ENCODE data around the gene MZT2B. TPM values are rescaled to one million over a fixed set of nuclear protein-coding genes. Genes with fewer than 3 reads are reported as not detected.
"Not testable (repeated sequence)": the region's sequence is repeated elsewhere in the genome, so short reads cannot be mapped to it uniquely, and the experiment has no call there.

The MZT2B gene
- total RNA-seq, 2 donors from 2014 or later, result 179 to 231 TPM

DNA sequence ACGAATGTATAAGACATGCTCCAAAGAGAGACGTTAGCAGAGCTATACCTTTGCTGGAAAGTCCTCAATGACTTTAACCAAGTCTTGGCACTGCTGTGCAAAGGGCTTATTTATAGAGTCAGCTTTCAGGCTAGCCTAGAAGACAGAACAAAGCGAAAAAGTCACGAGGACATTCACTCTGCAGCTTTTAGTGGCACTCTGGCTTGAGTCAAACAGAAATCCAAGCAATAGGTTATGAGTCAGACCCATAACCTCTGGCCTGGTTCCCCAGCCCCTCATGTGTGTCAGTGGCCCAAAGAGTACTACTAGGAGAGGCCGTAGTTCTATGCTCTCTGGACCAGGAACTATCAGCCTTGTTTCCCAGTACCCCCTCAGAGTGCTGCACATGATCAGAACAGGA lies 7.2 kb upstream of the MZT2B start:
- Mint-ChIP-seq H3K4me3 (peak overlapping the region; percentile 44), H3K27ac (peak overlapping the region in 1 of 2 donors; percentile 73), H3K36me3 (peaks cover 12% of the 10 kb centered on the region), H3K4me1 (ENCODE audit: low read depth in 2 of 2) (peaks cover 17 to 22% of the 10 kb centered on the region in 2 donors)
- H3K9me3 Mint-ChIP-seq; H3K27me3 Mint-ChIP-seq; DNase-seq (ENCODE audit: low spot score): not testable (repeated sequence)
- ATAC-seq, result peak; percentile 71 to 84

DNA sequence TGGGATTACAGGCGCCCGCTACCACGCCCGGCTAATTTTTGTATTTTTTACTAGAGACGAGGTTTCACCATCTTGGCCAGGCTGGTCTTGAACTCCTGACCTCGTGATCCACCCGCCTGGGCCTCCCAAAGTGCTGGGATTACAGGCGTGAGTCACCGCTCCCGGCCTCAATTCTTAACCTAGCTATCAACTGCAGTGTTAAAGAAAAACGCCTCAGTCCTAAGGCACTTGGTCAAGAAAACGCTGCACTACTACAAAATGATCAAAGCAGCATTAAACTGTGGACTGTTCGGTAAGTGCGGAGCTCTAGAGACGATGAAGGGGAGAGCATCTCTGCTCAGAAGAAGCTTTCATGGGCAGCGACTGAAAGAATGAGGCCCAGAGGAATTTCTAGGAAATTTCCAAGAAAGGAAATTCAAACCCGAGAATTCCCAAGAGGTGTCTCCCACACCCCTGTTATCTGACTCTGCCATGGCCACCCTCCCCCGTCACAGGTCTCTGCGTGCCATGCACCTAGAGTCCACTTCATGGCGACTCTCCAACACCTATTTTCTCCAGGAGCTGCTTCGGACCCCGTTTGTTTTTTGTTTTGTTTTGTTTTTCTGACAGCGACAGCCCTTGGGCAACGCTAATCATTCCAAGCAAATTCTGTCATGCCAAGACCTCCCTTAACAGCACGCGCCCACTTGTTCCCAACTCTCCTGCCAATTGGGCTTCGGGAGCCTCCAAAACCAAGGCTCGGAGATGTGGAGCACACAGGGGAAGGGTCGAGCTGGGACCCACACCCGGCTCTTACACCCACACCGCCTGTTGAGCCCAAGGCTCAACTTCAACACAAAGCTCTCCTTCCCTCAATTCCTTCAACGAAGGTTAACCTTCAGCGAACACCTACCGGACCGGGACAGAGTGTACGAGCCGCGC lies 1.4 kb upstream of the MZT2B start:
- Mint-ChIP-seq H3K4me3 (peak overlapping the region; percentile 95), H3K27ac (peak overlapping the region; percentile 82 to 86), H3K4me1 (ENCODE audit: low read depth in 2 of 2) (peaks cover 16% of the 10 kb centered on the region in 2 donors)
- H3K9me3 Mint-ChIP-seq; H3K36me3 Mint-ChIP-seq; H3K27me3 Mint-ChIP-seq; ATAC-seq; DNase-seq (ENCODE audit: low spot score): not testable (repeated sequence)

DNA sequence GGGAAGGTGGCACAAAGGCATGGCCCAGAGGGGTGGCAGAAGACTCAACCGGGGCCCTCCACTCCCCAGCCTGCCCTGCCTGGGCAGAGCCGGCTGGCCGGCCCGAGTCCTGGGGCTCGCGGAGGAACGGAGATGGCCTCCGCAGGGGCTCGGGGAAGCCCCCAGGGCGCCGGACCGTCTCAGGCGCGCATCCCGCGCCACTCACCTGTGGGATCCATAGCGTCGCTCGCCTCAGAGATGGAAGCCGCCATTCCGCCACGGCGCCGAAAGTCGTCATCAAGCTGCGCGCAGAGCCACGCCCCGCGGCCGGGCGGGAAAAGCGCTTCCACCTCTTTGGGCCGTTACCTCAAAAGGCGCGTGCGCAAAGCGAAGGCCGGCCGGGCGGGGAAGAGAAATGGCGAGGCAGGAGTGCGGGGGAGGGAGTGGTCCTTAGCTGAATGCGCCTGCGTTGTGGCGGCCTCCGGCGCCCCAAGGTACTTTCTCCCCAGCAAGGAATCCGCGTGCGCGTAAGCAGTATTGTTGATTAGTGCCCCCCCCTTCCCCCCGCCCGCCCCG lies 660 bp upstream of the MZT2B start, which contains the start of gene SMPD4:
SMPD4 (minus strand) TSS at position 278 of the 555 bp plus-strand sequence. CDS start 5,010 bp downstream, outside the sequence.
- DNase-seq (ENCODE audit: low spot score) (peak; percentile 99), ATAC-seq (peak; percentile 83 to 90)
- peak within 1 kb of the TSS; percentile 82 to 86 for H3K27ac Mint-ChIP-seq
- H3K4me1 Mint-ChIP-seq (ENCODE audit: low read depth in 2 of 2), result peaks cover 12 to 13% of the 10 kb centered on the region in 2 donors
- peak within 1 kb of the TSS; percentile 95 for H3K4me3 Mint-ChIP-seq
- peaks cover 5% of the 10 kb centered on the region for H3K36me3 Mint-ChIP-seq
- H3K27me3 Mint-ChIP-seq, result no peaks in the 10 kb centered on the region
- no peaks in the 10 kb centered on the region for H3K9me3 Mint-ChIP-seq

DNA sequence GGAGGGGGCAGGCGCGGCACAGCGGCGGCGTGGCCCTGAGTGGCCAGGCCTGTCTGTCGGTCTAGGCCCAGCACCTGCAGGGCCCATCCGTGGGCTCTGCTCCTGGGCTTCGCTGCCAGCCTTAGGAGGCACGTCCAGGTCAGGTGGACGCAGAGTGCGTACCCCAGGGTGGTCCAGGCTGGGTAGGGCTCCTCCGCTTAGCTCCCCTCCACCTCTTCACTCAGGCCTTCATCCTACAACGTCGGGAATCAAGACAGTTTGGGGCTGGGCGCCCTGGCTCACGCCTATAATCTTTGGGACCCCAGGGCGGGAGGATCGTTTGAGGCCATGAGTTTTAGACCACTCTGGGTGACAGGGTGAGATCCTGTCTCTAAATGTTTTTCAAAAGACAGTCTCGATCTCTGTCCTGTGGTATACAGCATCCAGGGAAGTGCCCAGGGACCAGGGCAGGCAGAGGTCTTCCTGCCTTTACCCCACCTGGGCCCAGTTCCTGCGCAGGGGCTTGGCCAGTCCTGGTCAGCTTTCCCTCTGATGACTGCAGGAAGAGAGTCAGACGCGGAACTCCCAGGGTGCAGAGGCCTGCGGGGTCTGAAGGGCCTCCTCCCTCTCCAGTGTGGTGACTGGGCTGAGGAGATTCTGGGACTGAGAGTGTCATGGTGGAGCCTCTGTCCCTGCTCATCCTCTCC lies 907 bp downstream of the MZT2B start:
- H3K4me1 Mint-ChIP-seq (ENCODE audit: low read depth in 2 of 2), result peaks cover 9 to 10% of the 10 kb centered on the region in 2 donors
- H3K9me3 Mint-ChIP-seq; H3K27me3 Mint-ChIP-seq; H3K36me3 Mint-ChIP-seq; DNase-seq (ENCODE audit: low spot score): not testable (repeated sequence)
- ATAC-seq, result peak in 1 of 2 donors; percentile 13
- peak overlapping the region; percentile 56 to 85 for H3K27ac Mint-ChIP-seq
- H3K4me3 Mint-ChIP-seq, result peak overlapping the region; percentile 84

DNA sequence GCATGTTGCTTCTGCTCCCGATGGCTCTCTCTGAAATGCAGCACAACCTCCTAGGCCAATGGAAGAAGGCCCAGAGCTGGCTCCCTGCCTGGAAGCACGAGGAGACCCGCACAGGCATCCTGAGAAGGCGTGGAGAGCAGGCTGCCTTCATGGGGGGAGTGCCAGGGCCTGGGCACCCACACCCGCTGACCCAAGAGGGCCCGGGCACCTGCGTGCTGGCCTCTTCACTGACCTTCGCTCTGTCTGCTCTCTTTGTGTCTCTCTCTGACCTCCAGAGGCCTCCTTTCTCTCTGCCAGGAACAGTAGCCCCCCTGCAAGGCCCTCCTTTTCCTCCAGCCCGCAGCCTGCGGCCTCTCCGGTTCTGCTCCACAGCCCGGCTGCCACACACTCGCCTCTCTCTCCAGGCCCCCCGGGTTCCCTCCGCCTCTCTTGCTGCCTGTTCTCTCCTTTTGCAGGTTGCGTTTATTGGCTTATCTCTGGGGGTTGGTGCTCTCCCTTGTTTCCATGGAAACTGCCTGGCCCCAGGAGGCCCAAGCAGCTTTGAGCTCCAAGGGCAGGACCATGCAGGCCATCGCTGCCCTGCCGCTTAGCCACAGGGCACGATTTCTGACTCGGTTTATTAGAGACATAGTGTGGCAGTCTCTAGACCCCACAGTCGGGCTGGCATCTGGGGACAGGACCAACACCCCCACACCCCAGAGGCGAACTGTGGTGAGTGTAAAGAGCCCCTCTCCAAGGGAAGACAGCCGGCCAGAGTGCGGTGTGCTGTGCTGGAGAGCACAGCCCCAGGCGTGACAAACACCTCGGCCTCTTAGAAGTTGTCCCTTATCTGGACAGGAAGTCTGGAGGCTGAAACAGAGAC lies 1.7 kb downstream of the MZT2B start:
- Mint-ChIP-seq H3K27me3 (no peaks in the 10 kb centered on the region), H3K4me3 (peak overlapping the region; percentile 84), H3K4me1 (ENCODE audit: low read depth in 2 of 2) (peaks cover 7 to 9% of the 10 kb centered on the region in 2 donors), H3K27ac (peak overlapping the region; percentile 56 to 85), H3K9me3 (no peaks in the 10 kb centered on the region), H3K36me3 (no peaks in the 10 kb centered on the region)
- DNase-seq (ENCODE audit: low spot score) (no peak), ATAC-seq (no peak)

DNA sequence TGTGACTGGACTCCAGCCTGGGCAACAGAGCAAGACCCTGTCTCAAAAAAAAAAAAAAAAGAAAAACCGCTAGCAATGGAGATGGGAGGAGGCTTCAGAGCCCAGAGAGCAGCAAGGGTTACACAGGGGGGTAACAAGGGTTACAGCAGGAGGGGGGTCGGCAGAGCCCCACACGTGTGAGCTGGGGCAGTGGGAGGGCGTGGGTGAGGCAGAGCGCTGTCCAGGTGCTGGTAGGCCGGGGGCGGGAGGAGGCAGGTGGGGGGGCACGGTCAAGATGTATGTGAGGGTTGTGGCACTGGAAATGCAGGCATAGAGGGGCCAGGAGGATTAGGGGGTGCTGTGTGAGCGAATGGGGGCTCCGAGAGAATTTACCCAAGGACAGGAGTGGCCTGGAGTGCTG lies 3.4 kb downstream of the MZT2B start:
- H3K4me1 Mint-ChIP-seq (ENCODE audit: low read depth in 2 of 2), result peaks cover 7 to 9% of the 10 kb centered on the region in 2 donors
- H3K27me3 Mint-ChIP-seq, result no peaks in the 10 kb centered on the region
- H3K4me3 Mint-ChIP-seq, result no peak overlapping the region
- no peaks in the 10 kb centered on the region for H3K36me3 Mint-ChIP-seq
- no peak for DNase-seq (ENCODE audit: low spot score)
- H3K27ac Mint-ChIP-seq, result no peak overlapping the region
- no peak for ATAC-seq
- no peaks in the 10 kb centered on the region for H3K9me3 Mint-ChIP-seq

DNA sequence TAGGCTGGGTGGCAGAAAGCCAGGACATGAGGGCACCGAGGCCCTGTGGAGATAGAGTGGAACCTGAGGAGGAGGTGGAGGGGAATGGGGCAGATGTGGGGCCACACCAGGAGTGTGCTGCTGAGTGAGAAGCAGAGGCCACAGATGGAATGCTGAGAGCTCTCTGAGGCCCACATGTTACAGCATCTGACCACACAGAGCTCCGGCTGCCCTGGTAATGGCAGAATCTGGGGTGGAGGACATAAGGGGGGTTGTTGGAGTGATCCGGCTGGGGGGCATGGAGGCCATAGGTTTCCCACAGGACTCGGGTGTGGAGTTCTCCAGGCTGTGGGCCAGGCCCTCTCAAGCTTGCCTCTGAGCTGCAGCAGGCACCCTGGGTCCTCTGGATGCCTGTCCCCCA lies 3.8 kb downstream of the MZT2B start:
- no peak overlapping the region for H3K27ac Mint-ChIP-seq
- no peaks in the 10 kb centered on the region for H3K27me3 Mint-ChIP-seq
- H3K36me3 Mint-ChIP-seq, result no peaks in the 10 kb centered on the region
- DNase-seq (ENCODE audit: low spot score), result no peak
- peaks cover 5 to 7% of the 10 kb centered on the region in 2 donors for H3K4me1 Mint-ChIP-seq (ENCODE audit: low read depth in 2 of 2)
- no peak for ATAC-seq
- H3K9me3 Mint-ChIP-seq, result no peaks in the 10 kb centered on the region
- H3K4me3 Mint-ChIP-seq, result no peak overlapping the region

DNA sequence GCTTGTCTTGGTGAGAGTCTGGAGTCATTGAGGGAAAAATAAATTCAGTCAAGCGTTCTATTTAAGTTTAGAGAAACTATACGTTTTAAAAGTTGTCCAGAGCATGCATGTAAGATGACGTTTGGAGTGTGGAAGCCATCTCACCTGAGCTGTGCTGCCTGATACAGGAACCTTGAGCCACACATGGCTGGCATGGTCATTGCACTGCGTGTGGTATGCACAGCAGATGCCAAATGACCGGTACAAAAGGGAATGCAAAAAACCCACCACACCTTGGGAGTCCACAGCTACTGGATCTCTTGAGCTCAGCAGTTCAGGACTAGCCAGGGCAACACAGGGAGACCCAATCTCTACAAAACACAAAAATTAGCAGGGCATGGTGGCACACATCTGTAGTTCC lies 4.3 kb downstream of the MZT2B start:
- ATAC-seq, result no peak
- Mint-ChIP-seq H3K9me3 (no peaks in the 10 kb centered on the region), H3K4me3 (no peak overlapping the region), H3K4me1 (ENCODE audit: low read depth in 2 of 2) (peaks cover 3 to 7% of the 10 kb centered on the region in 2 donors), H3K27me3 (no peaks in the 10 kb centered on the region), H3K27ac (no peak overlapping the region), H3K36me3 (no peaks in the 10 kb centered on the region)
- DNase-seq (ENCODE audit: low spot score), result no peak

DNA sequence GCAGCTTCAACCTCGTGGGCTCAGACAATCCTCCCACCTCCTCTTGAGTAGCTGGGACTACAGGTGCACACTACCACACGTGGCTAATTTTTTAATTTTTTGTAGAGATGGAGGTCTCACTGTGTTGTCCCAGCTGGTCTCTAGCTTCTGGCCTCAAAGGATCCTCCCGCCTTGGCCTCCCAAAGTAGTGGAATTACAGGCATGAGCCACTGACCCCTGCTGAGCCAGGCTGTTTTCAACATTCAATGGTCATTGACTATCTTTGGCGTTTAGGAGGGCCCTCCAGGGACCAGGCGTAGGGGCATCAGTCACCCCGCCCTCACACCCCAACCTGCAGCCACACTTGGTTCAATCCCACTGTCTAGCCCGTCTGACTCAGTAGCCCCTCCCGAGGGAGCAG lies 5.2 kb downstream of the MZT2B start:
- peaks cover 4 to 11% of the 10 kb centered on the region in 2 donors for H3K4me1 Mint-ChIP-seq (ENCODE audit: low read depth in 2 of 2)
- DNase-seq (ENCODE audit: low spot score) (no peak), ATAC-seq (no peak)
- H3K36me3 Mint-ChIP-seq, result no peaks in the 10 kb centered on the region
- no peaks in the 10 kb centered on the region for H3K9me3 Mint-ChIP-seq
- H3K27ac Mint-ChIP-seq, result no peak overlapping the region
- no peak overlapping the region for H3K4me3 Mint-ChIP-seq
- H3K27me3 Mint-ChIP-seq, result no peaks in the 10 kb centered on the region

DNA sequence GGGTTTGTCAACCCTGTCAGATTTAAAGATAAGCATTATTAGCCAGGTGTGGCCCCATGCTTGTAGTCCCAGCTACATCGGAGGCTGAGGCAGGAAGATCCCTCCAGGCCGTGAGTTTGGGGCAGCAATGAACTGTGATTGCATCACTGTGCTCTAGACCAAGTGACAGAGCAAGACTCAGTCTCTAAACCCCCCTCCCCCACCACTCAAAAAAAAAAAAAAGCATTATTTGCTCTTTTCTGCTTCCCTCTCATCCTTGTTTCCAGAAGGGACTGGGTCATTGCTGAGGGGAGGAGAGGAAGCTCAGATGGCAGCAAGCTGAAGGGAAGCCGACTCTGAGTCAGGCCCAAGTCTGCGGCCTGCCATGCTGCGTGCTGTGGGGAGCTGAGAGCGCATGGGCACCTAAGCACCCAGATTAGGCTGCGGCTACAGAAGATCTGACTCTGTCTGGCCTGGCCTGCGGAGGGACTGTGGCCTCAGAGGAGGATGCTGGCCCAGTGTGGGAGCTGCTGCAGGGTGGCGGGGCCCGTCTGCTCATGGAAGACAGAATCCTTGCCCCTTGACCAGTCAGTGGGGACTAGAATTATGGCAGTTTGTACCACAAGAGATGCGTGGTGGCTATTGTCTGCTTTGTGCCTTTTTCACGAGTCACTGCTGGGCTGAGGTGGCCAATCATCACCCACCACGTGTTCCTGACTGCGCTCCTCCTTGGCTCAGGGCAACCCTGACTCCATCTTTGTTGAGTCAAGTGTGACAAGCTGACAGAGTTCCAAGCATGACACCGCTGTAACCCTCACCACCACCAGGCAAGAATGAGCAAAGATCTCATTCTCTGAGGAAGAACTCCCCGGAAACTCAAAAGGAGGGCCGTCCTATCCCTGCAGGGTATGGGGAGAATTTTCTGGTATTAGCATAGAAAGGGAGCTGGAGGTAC lies 6.1 kb downstream of the MZT2B start:
- not testable (repeated sequence) for H3K9me3 Mint-ChIP-seq; H3K27ac Mint-ChIP-seq; H3K36me3 Mint-ChIP-seq; H3K4me3 Mint-ChIP-seq; H3K27me3 Mint-ChIP-seq; DNase-seq (ENCODE audit: low spot score); ATAC-seq
- peaks cover 7 to 11% of the 10 kb centered on the region in 2 donors for H3K4me1 Mint-ChIP-seq (ENCODE audit: low read depth in 2 of 2)

DNA sequence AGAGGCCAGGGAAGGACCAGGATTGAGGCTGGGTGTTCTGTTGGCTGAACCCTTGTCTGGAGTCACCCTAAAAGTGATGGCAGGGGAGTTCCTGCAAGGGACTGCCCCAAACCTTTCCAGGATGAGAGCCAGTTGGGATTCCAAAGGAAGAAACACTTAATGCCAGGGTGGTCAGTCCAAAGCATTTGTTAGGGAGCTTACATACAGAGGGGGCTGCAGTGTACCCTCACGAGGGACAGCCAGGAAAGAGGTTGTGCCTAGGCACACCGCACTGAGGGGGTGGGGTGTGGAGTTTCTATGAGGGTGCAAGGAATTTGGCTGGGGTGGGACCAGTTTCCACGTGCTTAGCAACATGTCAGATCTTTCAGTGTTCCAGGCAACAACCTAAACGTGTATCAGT lies 6.9 kb downstream of the MZT2B start:
- H3K4me1 Mint-ChIP-seq (ENCODE audit: low read depth in 2 of 2); H3K27ac Mint-ChIP-seq; H3K4me3 Mint-ChIP-seq; H3K9me3 Mint-ChIP-seq; DNase-seq (ENCODE audit: low spot score); H3K27me3 Mint-ChIP-seq; H3K36me3 Mint-ChIP-seq; ATAC-seq: not testable (repeated sequence)

DNA sequence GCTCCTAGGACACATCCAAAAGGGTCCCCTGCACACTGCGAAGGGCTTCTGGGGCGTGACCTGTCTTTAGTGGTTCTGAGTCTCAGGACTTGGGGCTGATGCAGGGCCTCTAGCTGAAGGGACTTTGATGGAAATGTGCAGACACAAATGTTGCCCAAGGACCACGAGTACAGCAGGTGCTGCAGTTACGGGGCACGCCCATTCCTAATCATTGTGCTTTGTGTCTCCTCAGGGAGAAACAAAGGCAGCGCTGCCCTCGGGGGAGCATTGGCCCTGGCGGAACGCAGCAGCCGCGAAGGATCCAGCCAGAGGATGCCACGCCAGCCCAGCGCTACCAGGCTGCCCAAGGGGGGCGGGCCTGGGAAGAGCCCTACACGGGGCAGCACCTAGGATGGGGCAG lies 8.2 kb downstream of the MZT2B start:
- H3K4me1 Mint-ChIP-seq (ENCODE audit: low read depth in 2 of 2), result peaks cover 4 to 8% of the 10 kb centered on the region in 2 donors
- H3K36me3 Mint-ChIP-seq, result no peaks in the 10 kb centered on the region
- no peak for ATAC-seq
- H3K27me3 Mint-ChIP-seq, result no peaks in the 10 kb centered on the region
- no peak overlapping the region for H3K4me3 Mint-ChIP-seq
- H3K27ac Mint-ChIP-seq, result no peak overlapping the region
- no peak for DNase-seq (ENCODE audit: low spot score)
- H3K9me3 Mint-ChIP-seq, result no peaks in the 10 kb centered on the region

All from natural killer cell treated with Interleukin-12 subunit alpha and Interleukin-12 subunit beta and Interleukin-15 and Interleukin-18, amount 100 ng/mL, for 72 hours (primary cell).